Thoracic aorta (tissue), 2 donors: Measurements from ENCODE around the gene TRUB1. TPM values are rescaled to one million over a fixed set of nuclear protein-coding genes. Genes with fewer than 3 reads are reported as not detected.
A peak's percentile ranks its signal among the peaks of the same experiment; 100 is the strongest.

Experiments used
- ATAC-seq: fragments of 150-250 bp; one replicate; pipeline ENCODE4 v1.8.0; 2017; ENCODE audit warnings: low read depth; ENCODE audit not compliant: insufficient number of reproducible peaks, low FRiP score
- DNase-seq: peaks from one replicate; pipeline ENCODE4 v3.0.0-alpha.2; 2020; ENCODE audit warnings: low spot score
- H3K27ac ChIP-seq, 2 donors: fragments of 200-600 bp; sonication (generic); 1 replicate in 1 of 2; 2 replicates in 1 of 2; pipeline ENCODE4 v1.5.1; 2016; ENCODE audit warnings: mild to moderate bottlenecking in 2 of 2, moderate library complexity in 2 of 2
- H3K27me3 ChIP-seq: fragments of 200-600 bp; sonication (generic); replicated peaks from 2 replicates; pipeline ENCODE4 v1.6.0; 2016; ENCODE audit warnings: mild to moderate bottlenecking; ENCODE audit not compliant: insufficient read depth
- H3K36me3 ChIP-seq: fragments of 200-600 bp; sonication (generic); one replicate; pipeline ENCODE4 v1.5.1; 2016
- H3K4me1 ChIP-seq, 2 donors: fragments of 200-600 bp; sonication (generic); 1 replicate in 1 of 2; 2 replicates in 1 of 2; pipeline versions ENCODE4 v1.5.1 to v1.6.0; 2016; ENCODE audit warnings: low read depth in 2 of 2, mild to moderate bottlenecking in 1 of 2; ENCODE audit not compliant: control insufficient read depth in 1 of 2
- H3K4me3 ChIP-seq: fragments of 200-600 bp; sonication (generic); 2 replicates; pipeline ENCODE4 v1.5.1; 2016; ENCODE audit warnings: mild to moderate bottlenecking
- H3K9me3 ChIP-seq: fragments of 200-600 bp; sonication (generic); 2 replicates; pipeline ENCODE4 v1.5.1; 2016
- CTCF ChIP-seq: fragments of 200-600 bp; sonication (generic); IDR thresholded peaks from one replicate; pipeline ENCODE4 v1.5.1; 2019; ENCODE audit warnings: antibody characterized with exemption
- total RNA-seq, 2 donors: library from RNA; depleted of rRNA; stranded (reverse); fragments of >200 nt; gene quantifications; one replicate each; pipeline versions ENCODE4 v1.1.0 to v1.2.3, GENCODE V29; 2016

TRUB1 gene
- total RNA-seq, 2 donors from 2014 or later: 8.8 to 9.5 TPM

- Histone ChIP-seq H3K4me1 (no peaks in the 10 kb centered on the region), H3K36me3 (no peaks in the 10 kb centered on the region), H3K27me3 (no peaks in the 10 kb centered on the region), H3K27ac (no peak overlapping the region), H3K4me3 (no peak overlapping the region), H3K9me3 (no peaks in the 10 kb centered on the region)
- DNase-seq (no peak), ATAC-seq (no peak)
- TF ChIP-seq CTCF: no peak
Measured at GRCh38 chr10:114970515-114970914, 32.5 kb downstream of the TRUB1 start.

- Histone ChIP-seq H3K4me1 (no peaks in the 10 kb centered on the region), H3K9me3 (no peaks in the 10 kb centered on the region), H3K4me3 (no peak overlapping the region), H3K36me3 (no peaks in the 10 kb centered on the region), H3K27me3 (no peaks in the 10 kb centered on the region), H3K27ac (no peak overlapping the region)
- no peak for TF ChIP-seq CTCF
- DNase-seq (no peak), ATAC-seq (no peak)
Measured at GRCh38 chr10:114973306-114973705, 35.3 kb downstream of the TRUB1 start.

GRCh38 chr10:114973997-114974396, 36.0 kb downstream of the TRUB1 start:
- Histone ChIP-seq H3K36me3 (no peaks in the 10 kb centered on the region), H3K9me3 (no peaks in the 10 kb centered on the region), H3K4me3 (no peak overlapping the region), H3K27me3 (no peaks in the 10 kb centered on the region), H3K27ac (no peak overlapping the region), H3K4me1 (no peaks in the 10 kb centered on the region)
- no peak for TF ChIP-seq CTCF
- DNase-seq: no peak
- no peak for ATAC-seq

GRCh38 chr10:114974625-114975024, 36.6 kb downstream of the TRUB1 start:
- Histone ChIP-seq H3K27me3 (no peaks in the 10 kb centered on the region), H3K4me3 (peak overlapping the region; percentile 9), H3K36me3 (no peaks in the 10 kb centered on the region), H3K4me1 (no peaks in the 10 kb centered on the region), H3K9me3 (no peaks in the 10 kb centered on the region), H3K27ac (no peak overlapping the region)
- ATAC-seq (no peak), DNase-seq (no peak)
- TF ChIP-seq CTCF: no peak

GRCh38 chr10:114975091-114975490, 37.1 kb downstream of the TRUB1 start:
- no peaks in the 10 kb centered on the region for H3K4me1 ChIP-seq
- ATAC-seq: no peak
- no peak overlapping the region for H3K27ac ChIP-seq
- no peak overlapping the region for H3K4me3 ChIP-seq
- H3K27me3 ChIP-seq: no peaks in the 10 kb centered on the region
- DNase-seq: no peak
- H3K9me3 ChIP-seq: no peaks in the 10 kb centered on the region
- no peak for TF ChIP-seq CTCF
- no peaks in the 10 kb centered on the region for H3K36me3 ChIP-seq
